OCI-LY7 (cell line): ENCODE results near the gene TCAP. TPM values are rescaled to one million over a fixed set of nuclear protein-coding genes. Genes with fewer than 3 reads are reported as not detected.

Experiments
- BruUV-seq: library from RNA; stranded (reverse); fragments of 400-500 nt; replicated peaks from 2 replicates; lab custom pipeline; 2021; lab: Mats Ljungman, UMichigan
- CTCF ChIA-PET: fragments of 300-600 bp; sonication (Branson Sonifier 250); formaldehyde crosslinking; loops from one replicate; lab custom pipeline; 2022; ENCODE audit warnings: antibody characterized with exemption; ENCODE audit not compliant: unreplicated experiment; lab: Charles Lee
- POLR2A ChIA-PET: fragments of 300-600 bp; sonication (Branson Sonifier 250); formaldehyde crosslinking; loops from one replicate; lab custom pipeline; 2022; ENCODE audit warnings: antibody characterized with exemption; lab: Charles Lee
- DNase-seq: peaks from one replicate; pipeline ENCODE4 v3.0.0-alpha.2; 2015; ENCODE audit warnings: low spot score
- H2AFZ ChIP-seq: fragments of 200-600 bp; sonication (generic), shearing (Covaris generic); 2 replicates; pipeline ENCODE4 v1.6.1; 2014; ENCODE audit warnings: mild to moderate bottlenecking, antibody characterized with exemption, low read length, moderate library complexity
- H3K27ac ChIP-seq: fragments of 200-600 bp; sonication (generic); 2 replicates; pipeline ENCODE4 v1.5.1; 2014; ENCODE audit warnings: mixed run types, low read depth, mild to moderate bottlenecking, moderate library complexity, low read length, inconsistent platforms; ENCODE audit not compliant: poor library complexity, severe bottlenecking
- H3K36me3 ChIP-seq: fragments of 200-600 bp; sonication (generic); 2 replicates; pipeline ENCODE4 v1.6.1; 2014; ENCODE audit warnings: mild to moderate bottlenecking, antibody characterized with exemption, low read length, moderate library complexity, mixed read lengths; ENCODE audit not compliant: insufficient read depth
- H3K4me1 ChIP-seq: fragments of 200-600 bp; sonication (generic); 2 replicates; pipeline ENCODE4 v1.5.1; 2014; ENCODE audit warnings: mild to moderate bottlenecking, low read length; ENCODE audit not compliant: insufficient read depth, poor library complexity, severe bottlenecking
- H3K4me2 ChIP-seq: fragments of 200-600 bp; sonication (generic); 2 replicates; pipeline ENCODE4 v1.6.1; 2014; ENCODE audit warnings: mild to moderate bottlenecking, low read length
- H3K4me3 ChIP-seq: fragments of 200-600 bp; sonication (generic); 2 replicates; pipeline ENCODE4 v1.5.1; 2014; ENCODE audit warnings: mild to moderate bottlenecking, low read depth, low read length; ENCODE audit not compliant: poor library complexity, severe bottlenecking
- H3K79me2 ChIP-seq: fragments of 200-600 bp; sonication (generic); 2 replicates; pipeline ENCODE4 v1.6.1; 2016; ENCODE audit warnings: low read depth, mild to moderate bottlenecking, low read length, moderate library complexity, mixed read lengths; ENCODE audit not compliant: insufficient read depth
- H3K9me2 ChIP-seq: fragments of 200-600 bp; sonication (generic); 2 replicates; pipeline ENCODE4 v1.6.1; 2016; ENCODE audit warnings: mild to moderate bottlenecking, low read length, mixed read lengths; ENCODE audit not compliant: insufficient read depth
- H3K9me3 ChIP-seq: fragments of 200-600 bp; sonication (generic); 2 replicates; pipeline ENCODE4 v1.6.1; 2014; ENCODE audit warnings: mild to moderate bottlenecking, mixed run types, low read length, mixed read lengths
- H4K20me1 ChIP-seq: fragments of 200-600 bp; sonication (generic); 2 replicates; pipeline ENCODE4 v1.6.1; 2014; ENCODE audit warnings: mild to moderate bottlenecking, antibody characterized with exemption, low read length, moderate library complexity, mixed read lengths; ENCODE audit not compliant: insufficient read depth
- CTCF ChIP-seq: fragments of 200-600 bp; sonication (generic); conservative IDR thresholded peaks from 2 replicates; pipeline ENCODE4 v1.5.1; 2014; ENCODE audit warnings: mild to moderate bottlenecking, antibody characterized with exemption, low read length, moderate library complexity, mixed read lengths
- EZH2phosphoT487 ChIP-seq: fragments of 200-600 bp; sonication (generic); IDR thresholded peaks from 2 replicates; pipeline ENCODE4 v1.6.1; 2018; ENCODE audit warnings: low read depth, borderline replicate concordance, mild to moderate bottlenecking, mixed run types, antibody characterized with exemption, low read length, moderate library complexity, mixed read lengths
- intact Hi-C: fragments of 100-400 bp; cut with micrococcal nuclease; formaldehyde crosslinking; loops from one replicate; pipeline ENCODE4 v1.10.0; 2022; ENCODE audit not compliant: unreplicated experiment
- total RNA-seq, 2 experiments: library from RNA; depleted of rRNA in 1 of 2; stranded (reverse); fragments of >200 nt in 1 of 2; shearing (Covaris generic) in 1 of 2; gene quantifications; 2 replicates each; pipeline ENCODE4 v1.2.3, GENCODE V29; 2014 to 2022

The TCAP gene
- total RNA-seq, 2 experiments from 2014 or later: 1.5 to 2.7 TPM

GRCh38 chr17:39704821-39705551 lies 39.8 kb downstream of the TCAP start:
- no peaks in the 10 kb centered on the region for H3K79me2 ChIP-seq
- no peak for TF ChIP-seq EZH2phosphoT487
- TF ChIP-seq CTCF: no peak
- H3K27ac ChIP-seq: no peak overlapping the region
- H3K9me2 ChIP-seq: no peaks in the 10 kb centered on the region
- no peak for DNase-seq
- peaks cover 4% of the 10 kb centered on the region for H3K4me1 ChIP-seq
- H3K4me3 ChIP-seq: no peak overlapping the region
- no peaks in the 10 kb centered on the region for H3K36me3 ChIP-seq
- no peak overlapping the region for H2AFZ ChIP-seq
- BruUV-seq: no TSS peak
- POLR2A ChIA-PET: no interaction called here
- no peaks in the 10 kb centered on the region for H4K20me1 ChIP-seq
- intact Hi-C loops: no loop called here
- H3K4me2 ChIP-seq: no peak overlapping the region
- H3K9me3 ChIP-seq: no peaks in the 10 kb centered on the region
- CTCF ChIA-PET: interaction anchor here (0.6 kb wide), 1 partner anchor 21 kb away, joined by 3 read pairs; no protein-coding TSS in a partner anchor

- Histone ChIP-seq H3K9me2 (no peaks in the 10 kb centered on the region), H3K36me3 (no peaks in the 10 kb centered on the region), H3K4me3 (no peak overlapping the region), H3K4me1 (peaks cover 4% of the 10 kb centered on the region), H3K9me3 (no peaks in the 10 kb centered on the region), H3K79me2 (no peaks in the 10 kb centered on the region), H2AFZ (no peak overlapping the region), H3K4me2 (no peak overlapping the region), H4K20me1 (no peaks in the 10 kb centered on the region), H3K27ac (no peak overlapping the region)
- TF ChIP-seq EZH2phosphoT487: no peak
- TF ChIP-seq CTCF: no peak
- no peak for DNase-seq
- ChIA-PET CTCF (no interaction called here), POLR2A (no interaction called here)
- intact Hi-C loops: no loop called here
- no TSS peak for BruUV-seq
These were observed 40.7 kb downstream of the TCAP start for GRCh38 chr17:39705786-39706348.

GRCh38 chr17:39706383-39706782 lies 41.2 kb downstream of the TCAP start:
- Histone ChIP-seq H3K27ac (no peak overlapping the region), H3K9me2 (no peaks in the 10 kb centered on the region), H3K79me2 (no peaks in the 10 kb centered on the region), H3K4me2 (no peak overlapping the region), H3K4me1 (peaks cover 4% of the 10 kb centered on the region), H3K36me3 (no peaks in the 10 kb centered on the region), H3K9me3 (no peaks in the 10 kb centered on the region), H4K20me1 (no peaks in the 10 kb centered on the region), H3K4me3 (no peak overlapping the region), H2AFZ (no peak overlapping the region)
- no peak for DNase-seq
- ChIA-PET CTCF (no interaction called here), POLR2A (no interaction called here)
- no TSS peak for BruUV-seq
- intact Hi-C loops: no loop called here
- no peak for TF ChIP-seq EZH2phosphoT487
